ENCODE measurements around the gene SPZ1. TPM values are rescaled to one million over a fixed set of nuclear protein-coding genes. Genes with fewer than 3 reads are reported as not detected.

Gene SPZ1
- total and polyA plus RNA-seq, 2 of the 8 experiments (the other 6 are each of a cell fraction or from before 2014, with no cell fraction given) = not detected

DNA sequence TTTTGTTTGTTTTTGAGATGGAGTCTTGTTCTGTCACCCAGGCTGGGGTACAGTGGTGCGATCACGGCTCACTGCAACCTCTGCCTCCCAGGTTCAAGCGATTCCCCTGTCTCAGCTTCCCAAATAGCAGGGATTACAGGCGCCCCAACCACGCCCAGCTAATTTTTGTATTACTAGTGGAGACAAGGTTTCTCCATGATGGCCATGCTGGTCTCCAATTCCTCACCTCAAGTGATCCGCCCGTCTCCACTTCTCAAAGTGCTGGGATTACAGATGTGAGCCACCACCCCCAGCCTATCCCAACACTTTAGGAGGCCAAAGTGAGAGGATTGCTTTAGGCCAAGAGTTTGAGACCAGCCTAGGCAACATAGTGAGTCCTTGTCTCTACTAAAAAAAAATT, 19.3 kb downstream of the SPZ1 start:
- Histone ChIP-seq H3K4ac (replicated peaks; ENCODE audit: insufficient read length, low read depth, low read length) (no peak overlapping the region), H2AK5ac (ENCODE audit: low read depth, low read length) (no peak overlapping the region), H3K56ac (replicated peaks; ENCODE audit: insufficient read length, low read depth, low read length) (no peak overlapping the region), H3K79me1 (ENCODE audit: low read depth, low read length) (no peaks in the 10 kb centered on the region), H2AFZ (ENCODE audit: low read length) (no peak overlapping the region), H4K8ac (ENCODE audit: extremely low read depth, insufficient read depth, low read length) (no peak overlapping the region), H3K27me3 (replicated peaks in 1 of 4; ENCODE audit: control insufficient read depth in 3 of 4, extremely low read depth in 1 of 4, insufficient read depth in 3 of 4, low read length in 3 of 4) (no peaks in the 10 kb centered on the region), H2BK120ac (replicated peaks; ENCODE audit: low read depth, low read length) (no peak overlapping the region), H3K27ac (ENCODE audit: low read depth, low read length) (no peak overlapping the region), H3K4me1 (replicated peaks in 1 of 4; ENCODE audit: control insufficient read depth in 3 of 4, insufficient read depth in 4 of 4, low read length in 3 of 4) (no peaks in the 10 kb centered on the region), H4K5ac (ENCODE audit: insufficient read length, low read depth, low read length) (no peak overlapping the region), H2BK20ac (ENCODE audit: low read length) (no peak overlapping the region), H3K18ac (ENCODE audit: extremely low read depth, low read length) (no peak overlapping the region), H3K4me2 (ENCODE audit: insufficient read depth in 1 of 2, low read depth in 2 of 2, low read length in 2 of 2) (no peak overlapping the region), H2BK5ac (ENCODE audit: low read depth, low read length) (no peak overlapping the region), H4K91ac (replicated peaks; ENCODE audit: insufficient read length, low read length) (no peak overlapping the region), H4K20me1 (replicated peaks in 1 of 2; ENCODE audit: control insufficient read depth in 1 of 2, insufficient read depth in 2 of 2, low read length in 2 of 2) (no peaks in the 10 kb centered on the region), H3K4me3 (ENCODE audit: extremely low read depth in 1 of 4, insufficient read depth in 2 of 4, low read depth in 3 of 4, low read length in 4 of 4) (no peak overlapping the region), H2BK15ac (ENCODE audit: low read length) (no peak overlapping the region), H3K9me3 (ENCODE audit: insufficient read depth in 2 of 2, low read depth in 1 of 2, low read length in 1 of 2) (no peaks in the 10 kb centered on the region), H3K14ac (ENCODE audit: insufficient read length) (no peak overlapping the region), H3K23me2 (ENCODE audit: low read depth, low read length) (no peaks in the 10 kb centered on the region), H3K36me3 (ENCODE audit: control insufficient read depth in 2 of 4, insufficient read depth in 4 of 4, low read length in 3 of 4) (no peaks in the 10 kb centered on the region), H2BK12ac (ENCODE audit: low read depth, low read length) (no peak overlapping the region), H3K79me2 (ENCODE audit: control insufficient read depth in 1 of 2, insufficient read depth in 2 of 2, low read length in 2 of 2) (no peaks in the 10 kb centered on the region), H3K23ac (ENCODE audit: insufficient read length) (no peak overlapping the region), H3K9ac (replicated peaks in 1 of 4; ENCODE audit: extremely low read depth in 1 of 4, low read depth in 3 of 4, low read length in 3 of 4) (no peak overlapping the region)
- CTCF ChIA-PET (ENCODE audit: partially characterized antibody) = interaction anchor here (1.1 kb wide), 1 partner anchor 247 kb away, joined by 3 read pairs; no protein-coding TSS in a partner anchor
- WGBS, 2 experiments (ENCODE audit: extremely low coverage in 1 of 2, insufficient coverage in 1 of 2, insufficient read length in 1 of 2, insufficient replicate concordance in 2 of 2, low coverage in 1 of 2, low lambda C conversion rate in 2 of 2, missing lambda C conversion rate in 1 of 2) = 95% methylated on average over 7 of the region's 7 CpGs; no CpG with 5 or more reads in 1 of the 2 experiments
- FAIRE-seq (no peak), DNase-seq (ENCODE audit: low read depth in 1 of 2, low spot score in 2 of 2) (no peak)
- POLR2A ChIA-PET (ENCODE audit: partially characterized antibody) = no interaction called here
- TF ChIP-seq, protein P1, sequence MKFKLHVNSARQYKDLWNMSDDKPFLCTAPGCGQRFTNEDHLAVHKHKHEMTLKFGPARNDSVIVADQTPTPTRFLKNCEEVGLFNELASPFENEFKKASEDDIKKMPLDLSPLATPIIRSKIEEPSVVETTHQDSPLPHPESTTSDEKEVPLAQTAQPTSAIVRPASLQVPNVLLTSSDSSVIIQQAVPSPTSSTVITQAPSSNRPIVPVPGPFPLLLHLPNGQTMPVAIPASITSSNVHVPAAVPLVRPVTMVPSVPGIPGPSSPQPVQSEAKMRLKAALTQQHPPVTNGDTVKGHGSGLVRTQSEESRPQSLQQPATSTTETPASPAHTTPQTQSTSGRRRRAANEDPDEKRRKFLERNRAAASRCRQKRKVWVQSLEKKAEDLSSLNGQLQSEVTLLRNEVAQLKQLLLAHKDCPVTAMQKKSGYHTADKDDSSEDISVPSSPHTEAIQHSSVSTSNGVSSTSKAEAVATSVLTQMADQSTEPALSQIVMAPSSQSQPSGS (IDR thresholded peaks at IDR 0.05; ENCODE audit: low read length) = no peak
- TF ChIP-seq BACH1 (IDR thresholded peaks at IDR 0.05; ENCODE audit: low read length) = no peak
- no peak for TF ChIP-seq SP2 (IDR thresholded peaks at IDR 0.05; ENCODE audit: low read length)
- TF ChIP-seq JUN (IDR thresholded peaks at IDR 0.05; ENCODE audit: low read depth, low read length) = no peak
- TF ChIP-seq RFX5 (IDR thresholded peaks at IDR 0.05; ENCODE audit: borderline replicate concordance, low read depth, low read length) = no peak
- TF ChIP-seq, protein P2, sequence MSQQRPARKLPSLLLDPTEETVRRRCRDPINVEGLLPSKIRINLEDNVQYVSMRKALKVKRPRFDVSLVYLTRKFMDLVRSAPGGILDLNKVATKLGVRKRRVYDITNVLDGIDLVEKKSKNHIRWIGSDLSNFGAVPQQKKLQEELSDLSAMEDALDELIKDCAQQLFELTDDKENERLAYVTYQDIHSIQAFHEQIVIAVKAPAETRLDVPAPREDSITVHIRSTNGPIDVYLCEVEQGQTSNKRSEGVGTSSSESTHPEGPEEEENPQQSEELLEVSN (IDR thresholded peaks at IDR 0.05) = no peak
- TF ChIP-seq CHD2 (IDR thresholded peaks at IDR 0.05; ENCODE audit: low read length) = no peak
- no peak for TF ChIP-seq ASH2L (IDR thresholded peaks at IDR 0.05; ENCODE audit: low read length)
- TF ChIP-seq BRCA1 (IDR thresholded peaks at IDR 0.05; ENCODE audit: low read depth, low read length) = no peak
- TF ChIP-seq SIN3A (conservative IDR thresholded peaks at IDR 0.05 in 1 of 2, IDR thresholded peaks at IDR 0.05 in 1 of 2; ENCODE audit: low read depth in 1 of 2, low read length in 2 of 2) = no peak
- no peak for TF ChIP-seq TAF1 (IDR thresholded peaks at IDR 0.05; ENCODE audit: low read depth, low read length)
- no peak for TF ChIP-seq EZH2 (IDR thresholded peaks at IDR 0.05; ENCODE audit: low read depth, low read length, severe bottlenecking)
- no peak for TF ChIP-seq GTF2F1 (IDR thresholded peaks at IDR 0.05; ENCODE audit: borderline replicate concordance, low read depth, low read length)
